ENCODE data around the gene EEF1AKMT3.

DNA sequence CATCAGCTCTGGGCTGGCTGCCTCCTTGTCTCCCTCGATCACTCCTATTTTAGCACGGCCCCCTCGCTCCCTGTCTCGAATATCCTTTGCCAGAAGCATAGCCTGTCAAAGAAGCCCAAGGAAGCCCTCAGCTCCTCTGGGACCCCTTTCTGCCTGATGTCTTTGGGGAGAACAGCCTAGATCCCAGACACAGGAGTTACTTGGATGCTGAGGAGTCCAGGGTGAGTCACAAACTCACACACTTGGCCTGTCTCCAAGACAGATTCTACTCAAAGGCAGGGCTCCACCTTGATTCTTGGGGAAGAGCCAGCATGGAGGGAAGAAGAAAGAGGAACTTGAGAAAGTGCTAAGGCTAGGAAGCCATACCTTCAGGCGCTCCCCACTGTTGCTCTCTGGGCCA is 38.0 kb downstream of the EEF1AKMT3 start:
- TF ChIP-seq FOSL2 (IDR thresholded peaks at IDR 0.05) (no peak), FOSL2 (CRISPR knock-in tag; IDR thresholded peaks at IDR 0.05) (no peak), ESRRA (IDR thresholded peaks at IDR 0.05; ENCODE audit: borderline replicate concordance, low read length) (no peak), CHD2 (IDR thresholded peaks at IDR 0.05; ENCODE audit: low read length, partially characterized antibody) (no peak)
- TF ChIP-seq, protein P1, sequence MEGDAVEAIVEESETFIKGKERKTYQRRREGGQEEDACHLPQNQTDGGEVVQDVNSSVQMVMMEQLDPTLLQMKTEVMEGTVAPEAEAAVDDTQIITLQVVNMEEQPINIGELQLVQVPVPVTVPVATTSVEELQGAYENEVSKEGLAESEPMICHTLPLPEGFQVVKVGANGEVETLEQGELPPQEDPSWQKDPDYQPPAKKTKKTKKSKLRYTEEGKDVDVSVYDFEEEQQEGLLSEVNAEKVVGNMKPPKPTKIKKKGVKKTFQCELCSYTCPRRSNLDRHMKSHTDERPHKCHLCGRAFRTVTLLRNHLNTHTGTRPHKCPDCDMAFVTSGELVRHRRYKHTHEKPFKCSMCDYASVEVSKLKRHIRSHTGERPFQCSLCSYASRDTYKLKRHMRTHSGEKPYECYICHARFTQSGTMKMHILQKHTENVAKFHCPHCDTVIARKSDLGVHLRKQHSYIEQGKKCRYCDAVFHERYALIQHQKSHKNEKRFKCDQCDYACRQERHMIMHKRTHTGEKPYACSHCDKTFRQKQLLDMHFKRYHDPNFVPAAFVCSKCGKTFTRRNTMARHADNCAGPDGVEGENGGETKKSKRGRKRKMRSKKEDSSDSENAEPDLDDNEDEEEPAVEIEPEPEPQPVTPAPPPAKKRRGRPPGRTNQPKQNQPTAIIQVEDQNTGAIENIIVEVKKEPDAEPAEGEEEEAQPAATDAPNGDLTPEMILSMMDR (IDR thresholded peaks at IDR 0.05) = no peak
